Measurements from ENCODE around the gene ERC2. TPM values are rescaled to one million over a fixed set of nuclear protein-coding genes. Genes with fewer than 3 reads are reported as not detected.

The ERC2 gene
- total and polyA plus RNA-seq, 2 of the 8 experiments (the other 6 are each of a cell fraction or from before 2014, with no cell fraction given) = 16.4 to 22.8 TPM

- no peaks in the 10 kb centered on the region; the same call in 1 of the 2 replicates for H3K23me2 ChIP-seq (ENCODE audit: low read depth, low read length)
- no peak overlapping the region for H3K56ac ChIP-seq (replicated peaks; ENCODE audit: insufficient read length, low read depth, low read length)
- H3K23ac ChIP-seq (ENCODE audit: insufficient read length) = no peak overlapping the region
- H3K36me3 ChIP-seq (ENCODE audit: control insufficient read depth in 2 of 4, insufficient read depth in 4 of 4, low read length in 3 of 4) = no peaks in the 10 kb centered on the region
- no peak overlapping the region for H2BK15ac ChIP-seq (ENCODE audit: low read length)
- no peak overlapping the region for H4K5ac ChIP-seq (ENCODE audit: insufficient read length, low read depth, low read length)
- no peaks in the 10 kb centered on the region for H3K27me3 ChIP-seq (replicated peaks in 1 of 4; ENCODE audit: control insufficient read depth in 3 of 4, extremely low read depth in 1 of 4, insufficient read depth in 3 of 4, low read length in 3 of 4)
- no peak overlapping the region for H4K91ac ChIP-seq (replicated peaks; ENCODE audit: insufficient read length, low read length)
- no peak overlapping the region for H3K4ac ChIP-seq (replicated peaks; ENCODE audit: insufficient read length, low read depth, low read length)
- H2AFZ ChIP-seq (ENCODE audit: low read length) = no peak overlapping the region
- H2BK120ac ChIP-seq (replicated peaks; ENCODE audit: low read depth, low read length) = no peak overlapping the region
- H3K4me3 ChIP-seq (ENCODE audit: extremely low read depth in 1 of 4, insufficient read depth in 2 of 4, low read depth in 3 of 4, low read length in 4 of 4) = no peak overlapping the region
- no peaks in the 10 kb centered on the region for H3K79me2 ChIP-seq (ENCODE audit: control insufficient read depth in 1 of 2, insufficient read depth in 2 of 2, low read length in 2 of 2)
- CTCF ChIA-PET (ENCODE audit: partially characterized antibody) = interaction anchor here (0.7 kb wide), 1 partner anchor 15 kb away, joined by 3 read pairs; no protein-coding TSS in a partner anchor
- no peak overlapping the region for H4K8ac ChIP-seq (ENCODE audit: extremely low read depth, insufficient read depth, low read length)
- H2AK5ac ChIP-seq (ENCODE audit: low read depth, low read length) = no peak overlapping the region
- no peak overlapping the region for H2BK20ac ChIP-seq (ENCODE audit: low read length)
- H3K4me2 ChIP-seq (ENCODE audit: insufficient read depth in 1 of 2, low read depth in 2 of 2, low read length in 2 of 2) = no peak overlapping the region
- no peak for TF ChIP-seq TEAD4 (IDR thresholded peaks at IDR 0.05; ENCODE audit: low read depth, low read length)
- no peak for TF ChIP-seq MAX (IDR thresholded peaks at IDR 0.05)
- DNase-seq (ENCODE audit: low read depth in 1 of 2, low spot score in 2 of 2) (no peak), FAIRE-seq (no peak)
- no peak overlapping the region for H3K9ac ChIP-seq (replicated peaks in 1 of 4; ENCODE audit: extremely low read depth in 1 of 4, low read depth in 3 of 4, low read length in 3 of 4)
- POLR2A ChIA-PET (ENCODE audit: partially characterized antibody) = no interaction called here
- no peak overlapping the region for H2BK5ac ChIP-seq (ENCODE audit: low read depth, low read length)
- WGBS, 2 experiments (ENCODE audit: extremely low coverage in 1 of 2, insufficient coverage in 1 of 2, insufficient read length in 1 of 2, insufficient replicate concordance in 2 of 2, low coverage in 1 of 2, low lambda C conversion rate in 2 of 2, missing lambda C conversion rate in 1 of 2) = 85% methylated on average over 5 of the region's 5 CpGs; no CpG with 5 or more reads in 1 of the 2 experiments
- H2BK12ac ChIP-seq (ENCODE audit: low read depth, low read length) = no peak overlapping the region
- H3K14ac ChIP-seq (ENCODE audit: insufficient read length) = no peak overlapping the region
- H3K79me1 ChIP-seq (ENCODE audit: low read depth, low read length) = no peaks in the 10 kb centered on the region
- H3K4me1 ChIP-seq (replicated peaks in 1 of 4; ENCODE audit: control insufficient read depth in 3 of 4, insufficient read depth in 4 of 4, low read length in 3 of 4) = peaks cover 0 to 4% (median 0%) of the 10 kb centered on the region in 4 experiments; a peak in 4 of 7 replicates
- H3K9me3 ChIP-seq (ENCODE audit: insufficient read depth in 2 of 2, low read depth in 1 of 2, low read length in 1 of 2) = no peaks in the 10 kb centered on the region
- no peak overlapping the region for H3K18ac ChIP-seq (ENCODE audit: extremely low read depth, low read length)
- no peaks in the 10 kb centered on the region for H4K20me1 ChIP-seq (replicated peaks in 1 of 2; ENCODE audit: control insufficient read depth in 1 of 2, insufficient read depth in 2 of 2, low read length in 2 of 2)
- H3K27ac ChIP-seq (ENCODE audit: low read depth, low read length) = no peak overlapping the region
Measured at GRCh38 chr3:55717481-55717880, 750.8 kb downstream of the ERC2 start.

Measured in H1 (cell line).